GM18873 (cell line): Measurements from ENCODE around the gene NSMCE1.
"Not testable (repeated sequence)": the region's sequence is repeated elsewhere in the genome, so short reads cannot be mapped to it uniquely, and the experiment has no call there.

Source experiments
- ATAC-seq: cut with Tn5 transposase; IDR thresholded peaks from one replicate; pipeline ENCODE4 v1.9.1; 2021; ENCODE audit warnings: mild to moderate bottlenecking, moderate library complexity, moderate number of reproducible peaks; ENCODE audit not compliant: unreplicated experiment, low FRiP score

The NSMCE1 gene

DNA sequence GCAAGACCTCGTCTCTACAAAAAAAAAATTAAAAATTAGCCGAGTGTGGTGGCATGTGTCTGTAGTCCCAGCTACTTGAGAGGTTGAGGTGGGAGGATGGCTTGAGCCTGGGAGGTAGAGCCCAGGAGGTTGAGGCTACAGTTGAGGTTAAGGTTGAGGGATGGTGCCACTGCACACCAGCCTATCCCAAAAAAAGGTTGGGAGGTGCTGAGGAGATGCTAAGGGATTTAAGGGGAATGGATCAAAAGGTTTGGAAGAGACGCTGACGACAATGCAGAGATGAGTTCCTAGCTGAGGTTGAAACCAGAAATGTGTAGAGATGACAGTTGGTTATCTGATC lies 4.7 kb upstream of the NSMCE1 start:
- ATAC-seq: no peak

- ATAC-seq: not testable (repeated sequence)
These were observed 4.1 kb upstream of the NSMCE1 start for GRCh38 chr16:27272697-27273096.

GRCh38 chr16:27272076-27272475 lies 3.5 kb upstream of the NSMCE1 start:
- no peak for ATAC-seq

DNA sequence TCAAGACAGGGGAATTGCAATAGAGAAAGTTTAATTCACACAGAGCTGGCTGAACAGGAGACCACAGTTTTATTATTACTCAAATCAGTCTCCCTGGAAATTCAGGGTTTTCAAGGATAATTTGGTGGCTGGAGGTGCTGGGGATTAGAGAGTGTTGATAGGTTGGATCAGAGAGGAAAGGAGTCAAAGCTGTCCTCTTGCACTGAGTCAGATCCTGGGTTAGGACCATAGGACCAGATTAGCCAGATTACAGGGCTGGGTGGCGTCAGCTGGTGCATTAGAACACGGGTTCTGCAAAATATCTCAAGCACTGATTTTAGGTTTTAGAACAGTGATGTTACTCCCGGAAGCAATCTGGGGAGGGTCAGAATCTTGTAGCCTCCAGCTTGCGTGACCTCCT lies 1.8 kb upstream of the NSMCE1 start:
- ATAC-seq: no peak

GRCh38 chr16:27269300-27270150 lies 953 bp upstream of the NSMCE1 start:
- ATAC-seq: no peak

GRCh38 chr16:27267037-27267677 lies 1.4 kb downstream of the NSMCE1 start:
- ATAC-seq: no peak

GRCh38 chr16:27265982-27266381 lies 2.6 kb downstream of the NSMCE1 start:
- no peak for ATAC-seq

- no peak for ATAC-seq
These were observed 4.4 kb downstream of the NSMCE1 start for GRCh38 chr16:27264151-27264550.

DNA sequence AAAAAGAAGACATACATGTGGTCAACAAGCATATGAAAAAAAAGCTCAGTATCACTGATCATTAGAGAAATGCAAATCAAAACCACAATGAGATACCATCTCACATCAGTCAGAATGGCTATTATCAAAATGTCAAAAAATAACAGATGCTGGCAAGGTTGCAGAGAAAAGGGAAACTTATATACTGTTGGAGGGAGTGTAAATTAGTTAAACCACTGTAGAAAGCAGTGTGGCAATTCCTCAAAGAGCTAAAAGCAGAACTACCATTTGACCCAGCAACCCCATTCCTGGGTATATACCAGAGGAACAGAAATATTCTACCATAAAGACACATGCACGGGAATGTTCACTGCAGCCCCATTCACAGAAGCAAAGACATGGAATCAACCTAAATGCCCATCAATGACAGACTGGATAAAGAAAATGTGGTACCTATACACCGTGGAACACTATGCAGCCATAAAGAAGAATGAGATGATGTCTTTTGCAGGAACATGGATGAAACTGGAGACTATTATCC lies 5.6 kb downstream of the NSMCE1 start:
- not testable (repeated sequence) for ATAC-seq

- no peak for ATAC-seq
These were observed 8.9 kb downstream of the NSMCE1 start for GRCh38 chr16:27259710-27260109.

DNA sequence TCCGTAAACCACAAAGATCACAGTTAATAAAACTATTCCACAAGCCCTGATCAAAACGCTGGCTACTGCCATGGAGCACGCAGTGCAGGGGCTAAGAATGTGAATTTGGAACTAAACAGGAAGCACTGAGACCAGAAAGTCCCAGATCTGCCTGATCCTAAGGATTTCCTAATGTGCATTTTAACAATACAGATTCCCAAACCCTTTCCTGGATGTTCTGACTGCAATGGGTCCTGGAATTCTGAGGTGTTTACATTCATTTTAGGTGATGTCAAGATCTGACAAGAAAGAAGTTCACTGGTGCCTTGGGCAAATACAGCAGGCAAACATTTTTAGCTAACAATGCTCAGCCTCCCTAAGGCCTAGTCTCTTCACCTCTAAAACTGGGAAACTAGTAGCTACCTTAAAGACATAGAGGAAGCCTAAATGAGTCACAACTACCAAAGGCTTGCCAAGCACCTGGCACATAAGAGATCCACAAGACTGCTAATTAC lies 10.3 kb downstream of the NSMCE1 start:
- ATAC-seq: no peak

DNA sequence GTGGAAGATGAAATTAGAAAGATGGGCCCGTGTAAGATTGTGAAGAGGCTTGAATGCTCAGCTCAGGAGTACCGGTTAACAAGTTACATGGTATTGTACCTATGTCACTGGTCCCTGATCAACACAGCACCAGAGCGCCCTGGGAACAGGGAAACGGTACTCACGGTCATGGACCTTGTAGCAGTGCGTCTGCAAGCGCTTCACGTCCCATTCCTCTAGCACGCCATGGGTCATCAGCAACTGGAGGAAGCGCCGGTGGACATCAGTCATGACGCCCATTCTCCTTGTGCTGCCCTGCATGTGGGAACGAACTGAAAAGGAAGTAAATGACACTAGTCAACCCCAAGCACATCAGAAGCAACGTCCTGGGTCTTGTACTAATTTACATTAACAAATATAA lies 11.3 kb downstream of the NSMCE1 start:
- ATAC-seq: no peak

GRCh38 chr16:27256861-27257260 lies 11.7 kb downstream of the NSMCE1 start:
- no peak for ATAC-seq

DNA sequence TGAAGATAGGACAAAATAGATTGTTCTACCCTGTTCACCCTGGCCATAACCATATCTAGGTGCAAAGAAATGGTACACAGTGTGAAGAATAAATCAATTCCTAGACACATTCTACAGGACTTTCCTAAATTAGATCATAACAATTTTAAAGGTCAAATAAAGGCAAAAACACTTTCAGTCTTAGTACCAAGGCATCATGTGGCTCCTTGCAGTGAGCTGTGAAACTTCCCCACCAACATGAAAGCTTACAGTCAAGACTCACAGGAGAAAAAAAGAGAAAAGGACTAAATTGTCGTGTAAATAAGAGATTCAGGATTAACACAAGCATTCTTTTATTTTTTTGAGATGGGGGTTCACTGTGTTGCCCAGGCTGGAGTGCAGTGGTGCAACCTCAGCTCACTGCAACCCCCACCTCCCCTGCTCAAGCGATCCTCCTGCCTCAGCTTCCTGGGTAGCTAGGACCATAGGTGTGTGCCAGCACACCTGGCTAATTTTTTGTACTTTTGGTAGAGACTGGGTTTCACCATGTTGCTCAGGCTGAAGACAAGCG lies 14.2 kb downstream of the NSMCE1 start:
- no peak for ATAC-seq

DNA sequence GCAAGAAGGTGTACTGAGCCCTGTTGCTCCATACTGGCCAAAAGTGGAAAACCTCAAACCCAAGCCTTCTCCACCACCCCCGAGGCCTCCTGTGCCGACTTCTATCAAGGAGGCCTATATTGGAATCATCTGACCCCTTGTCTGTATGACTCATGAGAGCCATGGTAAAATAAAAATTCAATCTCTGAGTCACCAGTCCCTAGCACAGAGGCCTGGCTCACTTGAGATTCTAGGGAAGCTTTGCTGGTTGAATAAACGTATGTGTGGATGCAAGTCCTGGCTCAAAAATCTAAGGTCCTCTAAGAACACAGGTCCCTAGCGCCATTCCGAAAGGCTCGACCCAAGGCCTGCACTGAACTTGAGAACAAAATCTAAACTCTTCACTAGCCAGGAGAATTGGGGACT lies 15.0 kb downstream of the NSMCE1 start:
- ATAC-seq: no peak

DNA sequence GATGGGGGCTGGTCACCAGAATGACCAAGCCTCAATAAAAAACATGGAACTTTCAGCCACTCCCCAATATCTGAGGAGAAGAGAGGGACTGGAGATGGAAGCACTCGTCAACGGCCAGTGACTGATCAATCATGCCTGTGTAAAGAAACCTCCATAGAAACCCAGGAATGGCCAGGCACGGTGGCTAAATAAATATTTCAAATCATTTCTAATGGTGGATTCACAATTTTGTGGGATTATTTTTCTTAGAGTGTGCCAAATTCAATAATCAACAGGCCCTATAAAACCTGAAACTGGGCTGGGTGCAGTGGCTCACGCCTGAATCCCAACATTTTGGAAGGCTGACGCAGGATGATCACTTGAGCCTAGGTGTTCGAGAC lies 16.4 kb downstream of the NSMCE1 start:
- ATAC-seq: no peak

DNA sequence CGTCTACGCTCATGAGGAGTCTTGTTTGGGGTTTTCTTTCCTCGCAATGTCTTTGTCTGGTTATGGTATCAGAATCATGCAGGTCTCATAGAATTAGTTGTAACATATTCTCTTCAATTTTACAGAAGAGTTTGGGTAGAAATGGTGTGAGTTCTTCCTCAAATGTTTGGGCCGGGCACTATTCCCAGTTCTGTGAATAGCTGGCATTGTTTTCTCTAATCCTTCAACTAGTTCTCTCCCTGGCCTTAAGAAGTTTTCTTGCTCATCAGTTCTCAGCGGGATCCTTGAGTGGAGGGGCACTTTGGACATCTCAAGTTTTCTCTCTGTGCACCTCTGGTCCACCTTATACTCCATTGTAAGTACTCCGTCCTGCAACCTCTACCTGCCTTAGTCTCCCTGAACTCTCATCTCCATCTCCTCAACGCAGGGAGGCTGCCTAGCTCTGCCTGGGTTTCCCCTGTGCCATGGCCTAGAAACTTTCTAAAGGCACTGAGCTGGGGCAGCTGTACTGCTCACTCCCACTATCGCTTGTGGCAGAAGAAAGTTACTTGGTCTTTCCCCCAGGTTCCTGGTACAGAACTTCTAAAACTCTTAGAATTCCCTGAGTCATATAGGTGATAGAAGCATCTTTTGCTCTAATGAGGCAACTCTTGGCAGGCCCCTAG lies 16.9 kb downstream of the NSMCE1 start:
- ATAC-seq: no peak

DNA sequence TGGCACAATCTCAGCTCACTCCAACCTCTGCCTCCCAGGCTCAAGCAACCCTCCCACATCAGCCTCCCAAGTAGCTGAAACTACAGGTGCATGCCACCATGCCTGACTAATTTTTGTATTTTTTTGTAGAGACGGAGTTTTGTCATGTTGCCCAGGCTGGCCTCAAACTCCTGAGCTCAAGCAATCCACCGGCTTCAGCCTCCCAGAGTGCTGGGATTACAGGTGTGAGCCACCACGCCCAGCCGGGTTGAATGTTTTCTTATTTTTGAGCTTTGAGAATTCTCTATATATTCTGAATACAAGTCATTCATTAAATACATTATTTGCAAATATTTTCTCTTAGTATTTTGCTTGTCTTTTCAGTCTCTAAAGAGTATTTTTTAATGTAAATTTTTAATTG lies 19.7 kb downstream of the NSMCE1 start:
- ATAC-seq: not testable (repeated sequence)

DNA sequence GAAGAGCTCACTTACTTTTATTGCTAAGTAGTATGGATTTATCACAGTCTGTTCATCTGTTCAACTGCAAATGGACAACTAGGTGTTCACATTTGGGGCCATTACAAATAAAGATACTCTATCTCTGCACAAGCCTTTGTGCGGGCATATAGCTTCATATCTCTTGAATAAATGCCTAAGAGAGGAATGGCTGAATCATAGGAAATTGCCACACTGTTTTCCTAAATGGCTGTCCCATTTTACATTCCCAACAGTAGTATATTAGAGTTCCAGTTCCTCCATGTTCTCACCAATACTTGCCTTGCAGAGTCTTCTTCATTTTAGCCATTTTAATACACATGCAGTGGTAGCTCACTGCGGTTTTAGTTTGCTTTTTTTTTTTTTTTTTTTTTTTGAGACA lies 20.5 kb downstream of the NSMCE1 start:
- ATAC-seq: no peak

DNA sequence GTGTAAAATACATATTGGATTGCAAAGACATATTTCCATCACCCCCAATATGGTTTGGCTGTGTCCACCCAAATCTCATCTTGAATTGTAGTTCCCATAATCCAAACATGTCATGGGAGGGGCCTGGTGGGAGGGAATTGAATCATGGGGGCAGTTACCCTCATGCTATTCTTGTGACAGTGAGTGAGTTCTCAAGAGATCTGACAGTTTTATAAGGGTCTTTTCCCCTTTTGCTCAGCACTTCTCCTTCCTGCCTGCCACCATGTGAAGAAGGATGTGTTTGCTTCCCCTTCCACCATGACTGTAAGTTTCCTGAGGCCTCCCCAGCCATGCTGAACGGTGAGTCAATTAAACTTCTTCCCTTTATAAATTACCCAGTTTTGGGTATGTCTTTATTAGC lies 21.5 kb downstream of the NSMCE1 start:
- ATAC-seq: not testable (repeated sequence)

GRCh38 chr16:27246439-27246838 lies 22.1 kb downstream of the NSMCE1 start:
- no peak for ATAC-seq
